GM12878 (cell line): ENCODE results near the gene SZRD1. TPM values are rescaled to one million over a fixed set of nuclear protein-coding genes. Genes with fewer than 3 reads are reported as not detected.

Experiments
- CUX1 ChIP-seq: IDR thresholded peaks from 2 replicates; pipeline ENCODE4 v1.6.1; 2012; ENCODE audit warnings: improper control_type of control experiment, low read depth, low read length; ENCODE audit not compliant: insufficient replicate concordance
- NKRF ChIP-seq: fragments of 450-650 bp; conservative IDR thresholded peaks from 2 replicates; pipeline ENCODE4 v1.6.1; 2017; ENCODE audit warnings: mild to moderate bottlenecking, moderate library complexity
- SMC3 ChIP-seq: IDR thresholded peaks from 2 replicates; pipeline ENCODE4 v1.6.1; 2011; ENCODE audit warnings: low read length, improper control_type of control experiment, borderline replicate concordance
- SRF ChIP-seq, 2 experiments: IDR thresholded peaks; 2 replicates each; pipeline ENCODE4 v1.6.1; 2011; ENCODE audit warnings: low read depth in 2 of 2, low read length in 2 of 2, mild to moderate bottlenecking in 1 of 2, moderate library complexity in 1 of 2
- ZNF687 ChIP-seq: fragments of 450-650 bp; IDR thresholded peaks from 2 replicates; pipeline ENCODE4 v1.6.1; 2017; ENCODE audit warnings: mild to moderate bottlenecking, moderate library complexity
- polyA plus RNA-seq, 11 experiments: library from polyadenylated mRNA; depleted of rRNA in 4 of 11; unstranded in 6 of 11; stranded (reverse) in 5 of 11; fragments of >200 nt; fragmentation: Nextera tagmentation in 4 of 11; fragmentation: Illumina TruSeq in 1 of 11; extraction: Ambion mirVana in 4 of 11; extraction: Trizol in 1 of 11; gene quantifications; 1 replicate in 1 of 11; 2 replicates in 10 of 11; pipeline versions ENCODE4 v1.2.1 to v1.2.3, GENCODE V29; 2011 to 2016; ENCODE audit warnings: inconsistent platforms in 2 of 11, missing spikeins in 2 of 11, low read depth in 1 of 11
- total RNA-seq, 4 experiments: library from RNA; depleted of rRNA in 3 of 4; stranded (reverse); fragments of >200 nt in 3 of 4; fragmentation: Illumina TruSeq in 1 of 4; extraction: Trizol in 1 of 4; gene quantifications; 2 replicates each; pipeline versions ENCODE4 v1.2.1 to v1.2.3, GENCODE V29; 2013 to 2021

Gene SZRD1
- total and polyA plus RNA-seq, 10 of the 15 experiments (the other 5 are each of a cell fraction or from before 2014, with no cell fraction given) = 5.6 to 213 (median 113) TPM

GRCh38 chr1:16367258-16367967 lies 371 bp downstream of the SZRD1 start (continued):
- TF ChIP-seq ZNF687 (no peak), CUX1 (no peak), NKRF (peak; percentile 56; the same call in 1 of the 2 replicates), SMC3 (peak; percentile 30; the same call in 1 of the 2 replicates), SRF (IDR thresholded peaks at IDR 0.05; ENCODE audit: low read depth in 2 of 2, low read length in 2 of 2) (no peak)
